Nasal cavity respiratory epithelium epithelial cell of viscerocranial mucosa (primary cell): ENCODE results near the gene NDUFV2. TPM values are rescaled to one million over a fixed set of nuclear protein-coding genes. Genes with fewer than 3 reads are reported as not detected.

Experiments
- total RNA-seq: library from RNA; depleted of rRNA; stranded (reverse); fragments of >200 nt; gene quantifications from 2 replicates; pipeline ENCODE4 v1.2.3, GENCODE V29; 2014

NDUFV2 gene
- 64.6 and 89.5 TPM in 2 replicates for total RNA-seq

DNA sequence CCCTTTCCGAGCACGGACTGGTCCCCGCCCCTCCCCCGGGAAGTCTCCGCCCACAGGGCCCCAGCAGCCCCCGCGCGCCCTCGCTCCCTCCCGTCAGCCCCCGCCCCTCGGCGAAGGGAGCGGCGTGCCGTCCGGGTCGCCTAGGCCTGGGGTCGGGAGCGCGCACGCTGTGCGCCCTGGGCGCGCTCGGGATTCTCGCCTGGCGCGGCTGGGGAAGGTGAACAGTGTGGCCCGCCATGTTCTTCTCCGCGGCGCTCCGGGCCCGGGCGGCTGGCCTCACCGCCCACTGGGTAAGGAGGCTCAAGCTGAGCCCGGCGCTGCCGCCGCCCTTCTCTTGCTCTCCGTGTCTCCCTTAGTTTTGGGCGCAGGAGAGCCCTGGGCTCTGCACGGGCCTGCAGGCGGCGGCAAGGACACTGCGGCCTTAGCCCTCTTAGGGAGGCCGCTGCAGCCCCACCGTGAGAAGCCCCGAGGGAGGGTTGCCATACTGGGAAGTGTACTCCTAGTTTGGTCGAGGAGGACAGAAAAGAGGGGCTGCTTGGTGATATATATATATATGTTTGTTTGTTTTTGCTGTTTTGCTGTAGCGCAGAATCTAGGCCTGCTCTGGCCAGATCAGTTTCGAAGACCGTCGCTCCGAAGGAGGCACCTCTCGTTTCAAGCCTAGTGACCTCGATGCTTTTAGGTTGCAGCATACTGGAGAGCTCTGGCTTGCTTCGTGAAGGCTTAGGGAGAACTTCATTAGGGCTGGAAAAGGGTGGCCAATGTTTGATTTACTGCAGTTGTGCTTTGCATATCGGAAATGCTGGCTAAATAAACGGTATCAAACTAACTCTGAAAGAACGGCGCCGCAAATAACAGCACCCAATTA is at the start of gene NDUFV2:
NDUFV2 (plus strand) TSS at position 192 of the 868 bp plus-strand sequence; CDS start at position 237, 45 bp downstream.

DNA sequence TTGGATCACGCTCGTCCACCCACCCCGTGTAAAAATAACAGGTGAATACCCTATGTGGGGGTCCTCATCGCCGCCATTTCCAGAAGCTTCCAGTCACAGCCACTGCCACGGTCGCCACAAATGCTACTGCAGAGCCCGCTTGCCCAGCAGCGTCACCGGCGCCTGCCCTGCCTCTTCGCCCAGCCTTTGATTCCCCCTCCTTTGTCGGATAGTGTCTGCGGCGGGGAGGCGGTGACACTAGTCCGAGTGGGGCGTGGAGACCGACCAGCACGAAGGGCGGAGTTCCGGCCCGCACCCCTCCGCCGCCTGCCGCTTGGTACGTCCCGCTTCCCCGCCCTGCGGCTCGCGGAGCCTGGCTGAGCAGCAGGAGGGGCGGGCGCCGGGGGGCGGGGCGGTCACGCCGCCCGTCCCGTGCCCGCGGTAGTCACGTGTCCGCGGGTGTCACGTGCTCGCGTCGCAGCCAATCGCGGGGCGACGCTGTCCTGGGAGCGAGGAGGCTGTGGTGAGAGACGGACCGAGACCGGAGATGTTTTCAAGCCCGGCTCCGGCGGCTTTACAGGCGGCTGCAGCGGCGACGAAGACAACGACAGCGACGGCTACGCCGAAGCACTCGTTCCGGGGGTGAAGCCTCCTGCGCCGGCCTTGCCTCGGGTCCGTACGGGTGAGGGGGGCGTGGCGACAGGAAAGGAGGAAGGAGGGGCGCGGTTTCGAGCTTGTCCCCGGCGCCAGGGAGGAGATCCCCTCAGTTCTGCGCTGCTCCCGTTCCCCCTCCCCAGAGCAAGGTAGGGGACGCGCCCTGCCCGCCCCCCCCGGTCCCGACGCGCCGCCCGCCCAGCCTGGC is 34.0 kb downstream of the NDUFV2 start, which contains the start of gene ANKRD12:
ANKRD12 (plus strand) TSS at position 467 of the 841 bp plus-strand sequence. CDS start 45,652 bp downstream, outside the sequence.

Other genes starting within 250 kb of the NDUFV2 start
- 18.1 and 39.1 TPM in 2 replicates for gene ANKRD12, start 34.1 kb downstream of the NDUFV2 start, total RNA-seq
- 32.5 and 43.8 TPM in 2 replicates for gene TWSG1, start 232.1 kb downstream of the NDUFV2 start, total RNA-seq